ENCODE measurements around the gene ROBO4. TPM values are rescaled to one million over a fixed set of nuclear protein-coding genes. Genes with fewer than 3 reads are reported as not detected.

ROBO4 gene
- total and polyA plus RNA-seq, 9 of the 15 experiments (the other 6 are each of a cell fraction or from before 2014, with no cell fraction given): not detected

GRCh38 chr11:124942466-124943253 lies 45.0 kb upstream of the ROBO4 start (continued):
- TF ChIP-seq, protein P1, sequence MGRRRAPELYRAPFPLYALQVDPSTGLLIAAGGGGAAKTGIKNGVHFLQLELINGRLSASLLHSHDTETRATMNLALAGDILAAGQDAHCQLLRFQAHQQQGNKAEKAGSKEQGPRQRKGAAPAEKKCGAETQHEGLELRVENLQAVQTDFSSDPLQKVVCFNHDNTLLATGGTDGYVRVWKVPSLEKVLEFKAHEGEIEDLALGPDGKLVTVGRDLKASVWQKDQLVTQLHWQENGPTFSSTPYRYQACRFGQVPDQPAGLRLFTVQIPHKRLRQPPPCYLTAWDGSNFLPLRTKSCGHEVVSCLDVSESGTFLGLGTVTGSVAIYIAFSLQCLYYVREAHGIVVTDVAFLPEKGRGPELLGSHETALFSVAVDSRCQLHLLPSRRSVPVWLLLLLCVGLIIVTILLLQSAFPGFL (CRISPR knock-in tag; IDR thresholded peaks at IDR 0.05): no peak

- peaks cover 12 to 33% of the 10 kb centered on the region in 2 experiments; a peak in 4 of 5 replicates for H3K27me3 ChIP-seq (ENCODE audit: control insufficient read depth in 2 of 2, insufficient read depth in 2 of 2, low read length in 2 of 2)
- H3K9me3 ChIP-seq (replicated peaks; ENCODE audit: control insufficient read depth, insufficient read depth, low read depth, low read length): no peaks in the 10 kb centered on the region
- no peak overlapping the region for H2AFZ ChIP-seq (ENCODE audit: low read depth, low read length)
- ChIA-PET POLR2A (no interaction called here), CTCF (ENCODE audit: low intra/inter-chr PET ratio) (no interaction called here)
- DNase-seq (ENCODE audit: extremely low read depth in 1 of 4, low spot score in 3 of 4) (no peak), ATAC-seq (no peak), FAIRE-seq (no peak)
- H3K9me1 ChIP-seq (ENCODE audit: control insufficient read depth, insufficient read depth, low read length): no peaks in the 10 kb centered on the region
- intact Hi-C loops (cut with micrococcal nuclease) (no loop called here), in situ Hi-C loops (cut with MboI) (no loop called here)
- H3K9ac ChIP-seq (ENCODE audit: insufficient read depth in 1 of 2, low read depth in 2 of 2, low read length in 2 of 2): no peak overlapping the region
- H3K27ac ChIP-seq (ENCODE audit: extremely low read depth, low read depth, low read length): no peak overlapping the region
- H3K4me3 ChIP-seq: no peak overlapping the region
- H3K36me3 ChIP-seq (ENCODE audit: control insufficient read depth, insufficient read depth, low read length): no peaks in the 10 kb centered on the region
- no TSS peak for BruUV-seq (replicated peaks)
- H3K4me2 ChIP-seq (ENCODE audit: insufficient read depth, low read length): no peak overlapping the region
- no peaks in the 10 kb centered on the region for H3K4me1 ChIP-seq (replicated peaks in 1 of 2; ENCODE audit: control insufficient read depth in 2 of 2, insufficient read depth in 2 of 2, low read length in 2 of 2)
- no peaks in the 10 kb centered on the region for H4K20me1 ChIP-seq (replicated peaks; ENCODE audit: control insufficient read depth, insufficient read depth, low read length)
- no peaks in the 10 kb centered on the region for H3K79me2 ChIP-seq (ENCODE audit: control insufficient read depth, insufficient read depth, low read length)
- WGBS (ENCODE audit: insufficient coverage, low coverage, missing lambda C conversion rate): 0% methylated on average over 1 of the region's 1 CpG
- TF ChIP-seq MXD1 (CRISPR knock-in tag; IDR thresholded peaks at IDR 0.05; ENCODE audit: borderline replicate concordance, poor library complexity, severe bottlenecking) (no peak), FOXM1 (IDR thresholded peaks at IDR 0.05; ENCODE audit: low read depth) (no peak), FOXM1 (CRISPR knock-in tag; IDR thresholded peaks at IDR 0.05; ENCODE audit: low read depth) (no peak), USF2 (CRISPR knock-in tag; IDR thresholded peaks at IDR 0.05) (no peak), NCOA1 (IDR thresholded peaks at IDR 0.05; ENCODE audit: low read depth) (no peak), ZNF133 (CRISPR knock-in tag; IDR thresholded peaks at IDR 0.05) (no peak), SIX5 (IDR thresholded peaks at IDR 0.05; ENCODE audit: borderline replicate concordance in 1 of 2, insufficient read depth in 1 of 2, low read depth in 1 of 2, low read length in 2 of 2) (no peak), ZNF146 (CRISPR knock-in tag; IDR thresholded peaks at IDR 0.05; ENCODE audit: unreplicated experiment) (no peak), CBFA2T2 (conservative IDR thresholded peaks at IDR 0.05) (no peak), ZNF311 (CRISPR knock-in tag; IDR thresholded peaks at IDR 0.05) (no peak), ETV6 (IDR thresholded peaks at IDR 0.05; ENCODE audit: borderline replicate concordance in 1 of 2, low read depth in 2 of 2, low read length in 1 of 2) (no peak), ETV6 (CRISPR knock-in tag; IDR thresholded peaks at IDR 0.05; ENCODE audit: borderline replicate concordance) (no peak), KLF16 (IDR thresholded peaks at IDR 0.05) (no peak), DNMT1 (IDR thresholded peaks at IDR 0.05) (no peak)
Measured at GRCh38 chr11:124941703-124942102, 44.0 kb upstream of the ROBO4 start.

All from K562 (cell line).